T1000 (cell line): ENCODE measurements around the gene LIX1L.

Source experiments
- DNase-seq: peaks from one replicate; lab custom pipeline; 2025; ENCODE audit warnings: mixed read lengths; lab: John Stamatoyannopoulos, UW

LIX1L gene

DNA sequence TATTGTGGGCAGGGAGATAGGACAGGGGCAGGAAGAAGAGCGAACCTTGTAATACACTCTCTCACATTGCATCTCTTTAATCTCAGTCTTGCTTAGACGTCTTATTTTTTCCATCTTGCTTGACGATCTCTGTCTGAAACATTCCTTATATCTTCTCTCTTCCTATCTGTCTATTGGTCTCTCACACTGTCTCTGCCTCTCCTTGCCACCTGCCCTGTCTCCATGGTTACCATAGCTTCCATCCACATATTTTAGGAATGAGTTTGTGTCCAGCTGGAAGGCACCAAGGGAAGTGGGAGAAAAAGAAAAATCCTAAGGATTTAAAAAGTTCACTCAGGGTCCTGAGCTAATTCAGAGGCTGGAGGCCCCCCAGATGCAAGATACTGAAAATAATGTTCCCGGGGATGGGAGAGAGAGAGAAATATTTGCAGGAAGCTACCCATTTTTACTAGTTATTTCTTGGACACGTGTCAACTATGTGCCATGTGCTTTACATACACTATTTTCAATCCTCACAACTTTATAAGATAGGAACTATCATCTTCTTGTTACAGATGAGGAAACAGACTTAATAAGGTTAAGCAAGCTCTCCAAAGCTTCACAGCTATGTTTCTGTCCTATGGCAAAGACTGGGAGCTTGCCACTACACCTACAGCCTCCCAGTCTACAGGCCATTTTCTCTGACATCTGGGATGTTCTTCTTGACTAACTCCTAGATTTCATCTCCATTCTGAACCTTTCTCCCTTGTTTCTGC lies 5.6 kb upstream of the LIX1L start:
- DNase-seq = no peak

DNA sequence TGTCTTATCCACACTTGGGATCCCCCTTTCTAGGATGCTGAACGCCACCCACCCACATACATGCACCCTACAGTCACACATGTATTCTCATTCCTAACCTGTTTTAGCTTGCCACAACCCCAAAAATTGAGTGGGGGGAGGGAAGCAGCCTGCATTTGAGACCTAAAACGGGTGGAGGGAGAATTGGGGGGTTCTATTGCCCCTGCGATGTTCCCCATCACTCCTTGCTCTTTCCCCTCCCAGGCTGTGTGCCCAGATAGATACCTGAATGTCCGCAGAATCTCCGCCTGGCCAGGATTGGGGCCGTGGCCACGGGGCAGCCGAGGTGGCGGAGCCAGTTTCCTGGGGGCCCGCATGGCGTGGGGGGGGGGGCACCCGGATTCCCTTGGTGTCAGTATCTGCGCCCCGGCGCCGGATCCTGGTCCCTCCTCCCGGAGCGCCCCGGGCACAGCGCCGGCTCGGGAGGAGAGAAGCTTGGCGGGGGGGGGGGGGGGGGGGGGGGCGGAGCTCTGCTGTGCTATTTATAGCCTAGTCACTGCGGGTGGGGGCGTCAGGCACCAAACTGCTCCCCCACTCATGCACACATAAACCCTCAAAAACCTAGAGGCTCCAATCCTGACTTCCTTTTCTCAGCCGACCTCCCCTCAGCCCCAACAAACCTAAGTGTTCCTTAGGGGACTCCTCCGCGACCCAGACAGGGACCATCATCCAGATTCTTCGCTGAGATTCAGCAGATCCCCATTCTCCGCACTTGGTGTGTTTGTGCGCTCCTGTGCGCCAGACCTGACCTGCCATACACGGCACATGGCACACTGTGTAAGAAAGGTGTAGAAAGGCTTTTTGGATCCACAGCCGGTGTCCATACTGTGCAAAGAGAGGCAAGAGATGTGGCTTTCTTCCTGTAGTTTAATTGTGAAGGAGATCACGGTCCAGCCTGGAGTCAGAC lies 4.6 kb upstream of the LIX1L start:
- no peak for DNase-seq

- no peak for DNase-seq
These were observed 3.8 kb upstream of the LIX1L start for GRCh38 chr1:145961425-145962156.

DNA sequence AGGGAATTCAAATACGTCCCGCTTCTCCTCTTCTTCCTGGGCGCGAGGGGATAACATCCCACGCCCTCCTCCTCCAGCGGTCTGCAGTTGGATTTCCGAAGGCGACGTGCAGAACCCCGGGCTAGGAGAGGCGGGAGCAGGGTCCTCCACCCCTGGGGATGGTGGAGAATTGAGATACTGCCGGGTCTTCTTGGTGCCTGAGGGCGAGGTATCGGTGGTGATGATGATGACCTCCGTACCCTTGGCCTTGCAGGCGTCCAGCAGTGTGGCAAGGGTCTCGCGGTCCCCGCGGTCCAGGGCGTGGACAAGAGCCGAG lies 3.2 kb upstream of the LIX1L start:
- no peak for DNase-seq

DNA sequence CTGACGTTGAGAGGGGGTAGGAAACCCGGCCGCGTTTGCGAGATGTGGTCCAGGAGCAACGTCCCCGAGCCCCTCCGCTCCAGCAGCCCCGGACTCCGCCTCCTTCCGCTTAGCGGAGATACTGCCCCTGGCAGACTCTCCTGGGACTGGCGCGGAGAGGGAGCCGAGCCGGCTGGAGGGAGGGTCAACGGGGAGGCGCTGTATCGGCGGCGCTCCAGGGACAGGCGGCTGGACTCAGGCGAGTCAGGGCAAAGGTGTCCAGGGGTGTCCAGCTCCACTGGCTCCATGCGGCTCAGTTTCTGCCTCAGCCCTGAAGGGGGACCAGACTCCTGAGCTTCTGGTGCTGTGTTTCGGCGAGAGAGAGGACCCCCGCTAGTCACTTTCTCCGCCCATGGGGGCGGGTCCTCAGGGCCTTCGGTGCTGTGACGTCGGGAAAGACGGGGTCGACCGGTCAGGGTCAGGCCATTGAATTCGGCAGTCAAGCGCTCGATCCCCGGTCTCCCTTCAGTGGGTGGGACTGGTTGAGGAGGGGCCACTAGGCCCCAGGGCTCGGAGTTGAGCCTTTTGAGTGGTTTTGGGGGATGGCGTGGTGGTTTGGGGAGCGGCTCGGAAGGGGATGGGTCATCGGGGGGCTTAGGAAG lies 2.8 kb upstream of the LIX1L start:
- DNase-seq = no peak

DNA sequence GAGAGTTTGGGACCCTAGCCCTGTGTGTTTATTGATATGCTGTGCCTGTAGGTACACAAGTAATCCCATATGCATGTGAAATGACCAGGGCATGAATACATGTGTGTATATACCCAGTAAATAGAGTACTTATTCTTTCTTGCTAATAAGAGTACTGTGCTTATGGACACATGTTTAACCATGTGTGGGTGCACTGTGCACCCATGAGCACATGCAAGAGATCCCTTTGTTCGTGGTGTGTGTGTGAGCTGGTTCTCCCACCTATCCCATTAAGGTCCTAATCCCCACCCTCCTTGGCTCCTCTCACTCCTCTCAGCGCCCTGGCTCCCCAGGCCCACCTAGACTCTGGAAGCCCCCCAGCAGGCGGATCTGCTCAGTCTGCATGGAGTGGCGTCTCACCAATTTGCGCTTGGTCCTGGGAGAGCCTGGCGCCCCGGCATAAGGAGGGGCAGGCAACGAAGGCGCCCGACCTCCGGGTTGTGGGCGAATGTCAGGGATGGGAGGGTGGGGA lies 2.2 kb upstream of the LIX1L start:
- DNase-seq = no peak

DNA sequence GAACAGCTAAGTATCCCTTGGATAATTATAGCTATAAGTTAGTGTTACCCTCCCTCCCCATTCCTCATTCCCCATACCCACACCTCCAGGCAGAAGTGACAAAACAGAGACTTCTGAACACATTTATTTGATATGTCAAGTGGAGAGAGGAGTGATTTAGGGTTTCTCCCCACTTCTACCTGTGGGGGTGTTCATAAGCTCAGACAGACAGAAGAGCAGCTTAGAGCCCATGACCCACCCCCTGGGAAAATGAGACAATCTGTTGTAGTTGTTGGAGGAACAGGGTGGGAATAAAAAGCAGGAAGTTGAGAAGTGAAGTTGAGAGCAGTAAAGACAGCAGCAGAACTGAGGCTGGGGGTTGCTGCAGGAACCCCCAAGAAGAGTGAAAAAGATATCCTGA lies 1.5 kb upstream of the LIX1L start:
- no peak for DNase-seq

DNA sequence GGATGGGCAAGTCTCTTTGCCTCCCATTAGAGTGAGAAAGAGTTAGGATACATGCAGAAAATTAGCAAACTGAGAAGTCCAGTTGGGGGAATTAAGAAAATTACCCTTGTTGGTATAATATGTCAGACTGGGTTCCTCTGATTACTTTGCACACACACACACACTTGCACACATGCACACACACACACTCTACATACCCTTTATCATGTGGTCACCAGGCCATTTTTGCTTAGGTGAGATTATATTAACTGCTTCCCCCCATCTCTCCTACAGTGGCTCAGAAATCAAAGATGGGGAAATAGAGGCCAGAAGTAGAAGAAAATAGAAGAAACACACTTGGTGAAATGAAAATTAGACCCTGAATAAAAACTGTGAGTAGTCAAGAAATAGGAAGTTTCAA lies 917 bp upstream of the LIX1L start:
- DNase-seq = no peak

GRCh38 chr1:145956781-145957442 lies 905 bp downstream of the LIX1L start:
- no peak for DNase-seq

GRCh38 chr1:145956361-145956760 lies 1.5 kb downstream of the LIX1L start:
- no peak for DNase-seq

- DNase-seq = no peak
These were observed 2.4 kb downstream of the LIX1L start for GRCh38 chr1:145955436-145955835.

GRCh38 chr1:145953861-145954260 lies 4.0 kb downstream of the LIX1L start:
- no peak for DNase-seq

- DNase-seq = no peak
These were observed 4.9 kb downstream of the LIX1L start for GRCh38 chr1:145952903-145953302.

- no peak for DNase-seq
These were observed 6.3 kb downstream of the LIX1L start for GRCh38 chr1:145951526-145951925.

DNA sequence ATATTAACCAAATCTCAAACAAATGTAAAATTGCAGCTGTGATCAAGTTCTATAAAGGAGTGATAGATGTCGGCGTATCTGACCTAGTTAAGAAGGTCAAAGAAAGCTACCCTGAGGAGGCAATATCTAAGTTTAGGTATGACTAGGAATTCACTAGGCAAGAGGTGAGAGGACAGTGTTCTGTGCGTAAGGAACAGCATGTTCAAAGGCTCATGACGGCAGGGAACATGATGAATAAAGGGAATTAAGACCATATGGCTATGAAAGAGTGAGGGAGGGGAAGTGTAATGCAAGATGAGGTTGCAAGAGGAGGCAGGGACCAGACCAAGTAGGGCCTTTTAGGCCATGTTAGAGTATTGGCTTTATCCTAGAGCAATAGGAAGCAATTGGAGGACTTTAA lies 8.6 kb downstream of the LIX1L start:
- no peak for DNase-seq

DNA sequence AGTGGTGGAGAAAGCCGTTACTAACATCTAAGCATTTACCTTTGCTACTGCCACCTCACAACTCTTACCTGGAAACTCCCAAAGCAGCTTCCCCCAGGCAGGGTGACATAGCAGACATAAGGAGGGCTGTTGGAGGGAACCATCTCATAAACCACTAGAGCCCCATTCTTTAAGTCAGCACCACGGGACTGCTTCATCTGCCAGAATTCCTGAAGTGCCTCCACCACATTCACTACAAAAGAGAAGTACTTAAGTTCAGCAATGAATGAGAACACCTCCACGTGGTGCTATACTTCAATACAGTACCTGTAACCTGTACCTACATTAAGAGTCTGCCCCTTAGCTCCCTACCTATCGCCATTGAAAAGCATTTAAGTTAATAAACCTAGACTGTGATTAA lies 10.3 kb downstream of the LIX1L start:
- DNase-seq = no peak

GRCh38 chr1:145946477-145946986 lies 11.3 kb downstream of the LIX1L start:
- DNase-seq = no peak

- no peak for DNase-seq
These were observed 13.3 kb downstream of the LIX1L start for GRCh38 chr1:145944532-145944931.

DNA sequence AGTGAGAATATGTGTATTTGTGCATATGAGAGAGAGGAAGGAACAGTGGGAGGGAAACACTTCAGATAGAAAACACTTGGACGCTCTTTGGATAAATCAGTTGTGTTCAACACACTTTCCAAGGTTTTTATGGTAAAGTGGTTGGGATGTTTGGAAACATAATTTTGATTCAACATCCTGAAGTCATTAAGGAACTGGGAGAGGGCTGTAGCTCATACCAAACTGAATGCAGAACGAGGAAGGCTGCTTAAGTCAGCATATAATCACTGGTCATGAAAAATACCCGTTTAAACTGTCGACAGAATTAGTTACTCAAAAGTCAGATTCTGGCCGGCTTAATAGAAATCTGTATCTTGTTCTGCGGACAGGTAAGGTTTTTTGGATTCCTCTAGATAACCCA lies 14.9 kb downstream of the LIX1L start:
- no peak for DNase-seq

GRCh38 chr1:145942405-145942804 lies 15.4 kb downstream of the LIX1L start:
- DNase-seq = no peak

- no peak for DNase-seq
These were observed 20.4 kb downstream of the LIX1L start for GRCh38 chr1:145937436-145937835.
